GM13976 (cell line): ENCODE measurements around the gene ASCL1.

Experiments used
- DNase-seq: peaks from one replicate; pipeline ENCODE4 v3.0.0; 2012; ENCODE audit warnings: low spot score
- CTCF ChIP-seq: IDR thresholded peaks from 2 replicates; pipeline ENCODE4 v1.5.1; 2012; ENCODE audit warnings: borderline replicate concordance, mild to moderate bottlenecking; ENCODE audit not compliant: insufficient read depth; ENCODE audit errors: extremely low read depth, missing control alignments, control extremely low read depth
- in situ Hi-C: fragments of 300-500 bp; cut with MboI; formaldehyde crosslinking; loops from one replicate; pipeline ENCODE4 v1.12.0; 2022; ENCODE audit warnings: low sequenced_read_pairs, mixed read lengths, inconsistent platforms; ENCODE audit not compliant: unreplicated experiment

Gene ASCL1

GRCh38 chr12:102913453-102914226 is 43.8 kb upstream of the ASCL1 start:
- no peak for TF ChIP-seq CTCF
- in situ Hi-C loops: no loop called here
- DNase-seq: no peak

GRCh38 chr12:102916252-102917025 is 41.0 kb upstream of the ASCL1 start:
- in situ Hi-C loops: no loop called here

GRCh38 chr12:102917026-102917787 is 40.3 kb upstream of the ASCL1 start, which contains the start of gene PAH:
TSS of gene PAH (minus strand) at chr12:102917244. CDS start at chr12:102917130, 114 bp downstream.
- in situ Hi-C loops: no loop called here

More at GRCh38 chr12:102916252-102917025, 41.0 kb upstream of the ASCL1 start:
- DNase-seq: no peak
- TF ChIP-seq CTCF: no peak

GRCh38 chr12:102918840-102919239 is 38.6 kb upstream of the ASCL1 start:
- no peak for TF ChIP-seq CTCF
- in situ Hi-C loops: no loop called here
- no peak for DNase-seq

More at GRCh38 chr12:102917026-102917787, 40.3 kb upstream of the ASCL1 start, which contains the start of gene PAH:
- no peak for TF ChIP-seq CTCF
- DNase-seq: no peak

GRCh38 chr12:102920271-102920670 is 37.2 kb upstream of the ASCL1 start:
- DNase-seq: no peak
- no peak for TF ChIP-seq CTCF
- in situ Hi-C loops: no loop called here

GRCh38 chr12:102921240-102921639 is 36.2 kb upstream of the ASCL1 start:
- TF ChIP-seq CTCF: no peak
- DNase-seq: no peak
- in situ Hi-C loops: no loop called here
